Naive thymus-derived CD8-positive, alpha-beta T cell (primary cell): Measurements from ENCODE around the gene SIN3B. TPM values are rescaled to one million over a fixed set of nuclear protein-coding genes. Genes with fewer than 3 reads are reported as not detected.

Experiments used
- ATAC-seq, 2 donors: fragments of 150-1000 bp; cut with Tn5 transposase in 1 of 2; sonication (Bioruptor Pico), chemical (Tn5 transposase) in 1 of 2; 1 replicate in 1 of 2; 2 replicates in 1 of 2; pipeline ENCODE4 v1.10.0; 2021; ENCODE audit warnings: mild to moderate bottlenecking in 2 of 2, moderate library complexity in 2 of 2
- POLR2A ChIA-PET: fragments of 350-600 bp; sonication (Branson Sonifier 250); formaldehyde crosslinking; loops from one replicate; lab custom pipeline; 2021; ENCODE audit warnings: antibody characterized with exemption; lab: Charles Lee
- DNase-seq, 10 donors: peaks; one replicate each; pipeline versions ENCODE4 v3.0.0 to v3.0.0-alpha.2; 2020 to 2022
- H3K27ac Mint-ChIP-seq, 10 donors: one replicate each; pipeline ENCODE4 v1.8.0; 2020 to 2022; ENCODE audit warnings: mild to moderate bottlenecking in 10 of 10, mixed read lengths in 10 of 10, moderate library complexity in 4 of 10, inconsistent platforms in 1 of 10
- H3K27me3 Mint-ChIP-seq, 5 donors: one replicate each; pipeline ENCODE4 v1.8.0; 2021 to 2022; ENCODE audit warnings: mixed read lengths in 5 of 5
- H3K36me3 Mint-ChIP-seq, 3 donors: one replicate each; pipeline ENCODE4 v1.8.0; 2020 to 2022; ENCODE audit warnings: mixed read lengths in 3 of 3, mild to moderate bottlenecking in 2 of 3, inconsistent platforms in 1 of 3
- H3K4me1 Mint-ChIP-seq, 4 donors: one replicate each; pipeline ENCODE4 v1.8.0; 2021 to 2022; ENCODE audit warnings: mixed read lengths in 4 of 4
- H3K4me3 Mint-ChIP-seq, 10 donors: one replicate each; pipeline ENCODE4 v1.8.0; 2020 to 2022; ENCODE audit warnings: mild to moderate bottlenecking in 10 of 10, mixed read lengths in 10 of 10, moderate library complexity in 6 of 10, inconsistent platforms in 1 of 10
- H3K9me3 Mint-ChIP-seq, 9 donors: one replicate each; pipeline ENCODE4 v1.8.0; 2020 to 2022; ENCODE audit warnings: mixed read lengths in 9 of 9, mild to moderate bottlenecking in 3 of 9, inconsistent platforms in 1 of 9, moderate library complexity in 1 of 9
- polyA plus RNA-seq, 3 donors: library from polyadenylated mRNA; unstranded; fragments of 300-500 nt; fragmentation: Illumina TruSeq; gene quantifications; one replicate each; pipeline ENCODE4 v1.2.3, GENCODE V29; 2021
- total RNA-seq, 8 experiments: library from RNA in 2 of 8; stranded (reverse) in 2 of 8; gene quantifications; one replicate each; pipeline ENCODE4 v1.2.3 and lab custom pipeline; 2021 to 2026

SIN3B gene
- total and polyA plus RNA-seq, 5 experiments from 2014 or later = 2.2 to 104 (median 5.2) TPM

- Mint-ChIP-seq H3K4me1 (no peaks in the 10 kb centered on the region), H3K27ac (no peak overlapping the region), H3K9me3 (peaks cover 4 to 44% (median 17%) of the 10 kb centered on the region in 9 donors), H3K36me3 (peaks cover 9 to 17% (median 16%) of the 10 kb centered on the region in 3 donors), H3K27me3 (peaks cover 0 to 8% (median 0%) of the 10 kb centered on the region in 5 donors), H3K4me3 (no peak overlapping the region)
- POLR2A ChIA-PET = interaction anchor here (0.6 kb wide), 1 partner anchor 9 kb away, joined by 3 read pairs; no protein-coding TSS in a partner anchor
- DNase-seq (no peak), ATAC-seq (no peak)
Measured at GRCh38 chr19:16928351-16928750, 99.2 kb downstream of the SIN3B start.

GRCh38 chr19:16928916-16929315 is 99.7 kb downstream of the SIN3B start:
- H3K27me3 Mint-ChIP-seq = peaks cover 0 to 9% (median 0%) of the 10 kb centered on the region in 5 donors
- POLR2A ChIA-PET = no interaction called here
- peaks cover 9 to 49% (median 23%) of the 10 kb centered on the region in 9 donors for H3K9me3 Mint-ChIP-seq

More at GRCh38 chr19:16928916-16929315, 99.7 kb downstream of the SIN3B start:
- Mint-ChIP-seq H3K27ac (no peak overlapping the region), H3K4me3 (no peak overlapping the region), H3K36me3 (peaks cover 9 to 23% (median 17%) of the 10 kb centered on the region in 3 donors), H3K4me1 (no peaks in the 10 kb centered on the region)
- no peak for DNase-seq
- ATAC-seq = no peak

Other genes with a start within 250 kb of the SIN3B start
- 10 to 100 TPM; 16.5 to 18.5 TPM for gene MED26, start 201.2 kb upstream of the SIN3B start, total RNA-seq
- gene MED26, start 201.2 kb upstream of the SIN3B start, polyA plus RNA-seq = 1 to 10 TPM; 2.7 to 3.9 (median 3.1) TPM
- 100 to 1,000 TPM; 102 to 104 TPM for gene SMIM7, start 169.3 kb upstream of the SIN3B start, total RNA-seq
- gene SMIM7, start 169.3 kb upstream of the SIN3B start, polyA plus RNA-seq = 10 to 100 TPM; 52.7 to 76.5 (median 63.9) TPM
- 1 to 10 TPM; 1.5 to 2.5 TPM for gene TMEM38A, start 168.3 kb upstream of the SIN3B start, total RNA-seq
- gene TMEM38A, start 168.3 kb upstream of the SIN3B start, polyA plus RNA-seq = under 1 TPM in 2 of 3 donors, not detected in 1; 0.22 to 0.28 TPM
- gene NWD1, start 109.6 kb upstream of the SIN3B start, total RNA-seq = not detected
- not detected for gene NWD1, start 109.6 kb upstream of the SIN3B start, polyA plus RNA-seq
- not detected for gene F2RL3, start 59.6 kb downstream of the SIN3B start, total RNA-seq
- under 1 TPM in 1 of 3 donors, not detected in 2; 0.24 TPM for gene F2RL3, start 59.6 kb downstream of the SIN3B start, polyA plus RNA-seq
- 1 to 10 TPM; 6.4 to 7.5 TPM for gene CPAMD8, start 197.4 kb downstream of the SIN3B start, total RNA-seq
- 1 to 10 TPM in 2 of 3 donors, under 1 TPM in 1; 0.89 to 2.1 (median 1.1) TPM for gene CPAMD8, start 197.4 kb downstream of the SIN3B start, polyA plus RNA-seq
- gene HAUS8, start 246.1 kb downstream of the SIN3B start, total RNA-seq = 10 to 100 TPM; 18.3 to 20.4 TPM
- gene HAUS8, start 246.1 kb downstream of the SIN3B start, polyA plus RNA-seq = 10 to 100 TPM in 1 of 3 donors, 1 to 10 TPM in 2; 5.3 to 11.9 (median 5.9) TPM
- gene MYO9B, start 246.4 kb downstream of the SIN3B start, total RNA-seq = 100 to 1,000 TPM; 169 to 171 TPM
- gene MYO9B, start 246.4 kb downstream of the SIN3B start, polyA plus RNA-seq = 10 to 100 TPM in 1 of 3 donors, 1 to 10 TPM in 2; 3.3 to 22.3 (median 8.0) TPM